ENCODE data around the gene NHLRC4.

DNA sequence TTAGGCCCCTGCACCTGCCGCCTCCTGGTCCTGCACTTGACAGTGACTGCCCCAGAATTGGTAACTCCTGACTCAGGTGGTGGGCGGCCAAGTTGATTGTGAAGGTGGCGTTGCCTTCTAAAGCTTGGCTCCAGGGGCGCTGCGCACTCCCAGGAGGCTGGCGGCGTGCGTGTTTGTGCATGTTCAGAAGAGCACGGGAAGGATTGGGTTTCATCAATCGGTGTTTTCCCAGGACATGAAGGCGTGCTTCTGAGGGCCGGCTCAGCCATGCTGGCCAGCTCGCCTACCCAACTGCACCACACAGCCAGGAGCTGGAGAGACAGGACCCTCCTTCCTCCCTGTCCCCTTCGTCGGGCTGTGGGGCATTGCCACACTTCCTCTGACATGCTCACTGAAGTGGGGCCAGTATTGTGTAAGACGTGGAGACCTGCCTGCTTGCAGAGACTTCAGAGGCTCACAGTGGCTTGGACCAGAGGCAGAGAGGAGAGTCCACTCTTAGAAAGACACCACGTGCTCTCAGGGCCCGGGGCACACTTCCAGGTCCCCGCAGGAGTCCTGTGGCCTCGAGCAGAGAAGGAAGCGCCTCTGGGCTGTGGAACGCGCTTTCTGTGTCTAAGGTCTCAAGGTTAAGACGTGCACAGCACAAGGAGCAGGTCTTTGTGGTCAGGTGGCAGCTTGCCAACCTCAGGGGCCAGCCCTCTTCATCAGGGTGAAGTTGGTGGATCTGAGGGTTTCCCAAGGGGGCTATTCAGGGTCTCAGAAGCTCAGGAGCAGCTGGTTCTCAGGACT, 25.9 kb downstream of the NHLRC4 start:
- TF ChIP-seq, protein P1, sequence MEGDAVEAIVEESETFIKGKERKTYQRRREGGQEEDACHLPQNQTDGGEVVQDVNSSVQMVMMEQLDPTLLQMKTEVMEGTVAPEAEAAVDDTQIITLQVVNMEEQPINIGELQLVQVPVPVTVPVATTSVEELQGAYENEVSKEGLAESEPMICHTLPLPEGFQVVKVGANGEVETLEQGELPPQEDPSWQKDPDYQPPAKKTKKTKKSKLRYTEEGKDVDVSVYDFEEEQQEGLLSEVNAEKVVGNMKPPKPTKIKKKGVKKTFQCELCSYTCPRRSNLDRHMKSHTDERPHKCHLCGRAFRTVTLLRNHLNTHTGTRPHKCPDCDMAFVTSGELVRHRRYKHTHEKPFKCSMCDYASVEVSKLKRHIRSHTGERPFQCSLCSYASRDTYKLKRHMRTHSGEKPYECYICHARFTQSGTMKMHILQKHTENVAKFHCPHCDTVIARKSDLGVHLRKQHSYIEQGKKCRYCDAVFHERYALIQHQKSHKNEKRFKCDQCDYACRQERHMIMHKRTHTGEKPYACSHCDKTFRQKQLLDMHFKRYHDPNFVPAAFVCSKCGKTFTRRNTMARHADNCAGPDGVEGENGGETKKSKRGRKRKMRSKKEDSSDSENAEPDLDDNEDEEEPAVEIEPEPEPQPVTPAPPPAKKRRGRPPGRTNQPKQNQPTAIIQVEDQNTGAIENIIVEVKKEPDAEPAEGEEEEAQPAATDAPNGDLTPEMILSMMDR (IDR thresholded peaks at IDR 0.05), result no peak
- no peak for TF ChIP-seq EZH2 (IDR thresholded peaks at IDR 0.05; ENCODE audit: borderline replicate concordance, insufficient read depth, low read depth, low read length, poor library complexity, severe bottlenecking)
